Mesenchymal stem cell (in vitro differentiated cells and primary cell): Measurements from ENCODE around the gene COG3.

Experiments
- DNase-seq: peaks from one replicate; pipeline ENCODE4 v3.0.0-alpha.2; 2013
- H2AFZ ChIP-seq: one replicate; pipeline ENCODE4 v1.6.1; 2013; ENCODE audit warnings: low read depth, mild to moderate bottlenecking, control low read depth, inconsistent platforms, low read length, moderate library complexity
- H2AK5ac ChIP-seq: 2 replicates; pipeline ENCODE4 v1.6.1; 2013; ENCODE audit warnings: low read length, moderate library complexity, mild to moderate bottlenecking, inconsistent platforms; ENCODE audit not compliant: severe bottlenecking
- H2BK120ac ChIP-seq: one replicate; pipeline ENCODE4 v1.6.1; 2013; ENCODE audit warnings: low read depth, mild to moderate bottlenecking, inconsistent platforms, low read length, moderate library complexity
- H2BK12ac ChIP-seq, 2 experiments: one replicate each; pipeline ENCODE4 v1.6.1; 2013; ENCODE audit warnings: inconsistent platforms in 2 of 2, low read length in 2 of 2, mild to moderate bottlenecking in 2 of 2, moderate library complexity in 2 of 2, control low read depth in 1 of 2
- H2BK15ac ChIP-seq: one replicate; pipeline ENCODE4 v1.6.1; 2013; ENCODE audit warnings: mild to moderate bottlenecking, low read depth, inconsistent platforms; ENCODE audit not compliant: poor library complexity, severe bottlenecking
- H2BK5ac ChIP-seq: 2 replicates; pipeline ENCODE4 v1.6.1; 2013; ENCODE audit warnings: low read depth, mild to moderate bottlenecking, low read length, control low read depth, inconsistent platforms; ENCODE audit not compliant: poor library complexity, severe bottlenecking
- H3K14ac ChIP-seq, 2 experiments: one replicate each; pipeline ENCODE4 v1.6.1; 2013; ENCODE audit warnings: inconsistent platforms in 2 of 2, low read length in 2 of 2, control low read depth in 1 of 2, mild to moderate bottlenecking in 1 of 2, moderate library complexity in 1 of 2
- H3K18ac ChIP-seq, 2 experiments: one replicate each; pipeline ENCODE4 v1.6.1; 2013; ENCODE audit warnings: inconsistent platforms in 2 of 2, low read length in 2 of 2, control low read depth in 1 of 2, low read depth in 1 of 2, mild to moderate bottlenecking in 1 of 2
- H3K23ac ChIP-seq, 2 experiments: one replicate each; pipeline ENCODE4 v1.6.1; 2013; ENCODE audit warnings: inconsistent platforms in 2 of 2, low read length in 2 of 2, mild to moderate bottlenecking in 2 of 2, moderate library complexity in 2 of 2, control low read depth in 1 of 2
- H3K27ac ChIP-seq: 2 replicates; pipeline ENCODE4 v1.5.1; 2013; ENCODE audit warnings: mild to moderate bottlenecking, moderate library complexity, low read length, control low read depth, inconsistent platforms; ENCODE audit not compliant: poor library complexity, severe bottlenecking
- H3K27me3 ChIP-seq, 2 experiments: 2 replicates each; pipeline versions ENCODE4 v1.6.1 to v1.7.0; 2013; ENCODE audit warnings: low read length in 2 of 2, mild to moderate bottlenecking in 2 of 2, moderate library complexity in 2 of 2, control low read depth in 1 of 2, inconsistent platforms in 1 of 2; ENCODE audit not compliant: control insufficient read depth in 1 of 2, insufficient read depth in 1 of 2
- H3K36me3 ChIP-seq, 2 experiments: 2 replicates each; pipeline versions ENCODE4 v1.6.1 to v1.7.0; 2013; ENCODE audit warnings: low read length in 2 of 2, control low read depth in 1 of 2, inconsistent platforms in 1 of 2, low read depth in 1 of 2, mild to moderate bottlenecking in 1 of 2; ENCODE audit not compliant: insufficient read depth in 2 of 2, control insufficient read depth in 1 of 2
- H3K4ac ChIP-seq, 2 experiments: one replicate each; pipeline ENCODE4 v1.6.1; 2013; ENCODE audit warnings: inconsistent platforms in 2 of 2, low read length in 2 of 2, mild to moderate bottlenecking in 2 of 2, moderate library complexity in 2 of 2, control low read depth in 1 of 2, low read depth in 1 of 2
- H3K4me1 ChIP-seq: 2 replicates; pipeline ENCODE4 v1.6.1; 2013; ENCODE audit warnings: low read depth, low read length, control low read depth; ENCODE audit not compliant: control insufficient read depth, insufficient read depth
- H3K4me2 ChIP-seq: 2 replicates; pipeline ENCODE4 v1.6.1; 2013; ENCODE audit warnings: low read length, mild to moderate bottlenecking, inconsistent platforms; ENCODE audit not compliant: poor library complexity, severe bottlenecking
- H3K4me3 ChIP-seq, 2 experiments: 2 replicates each; pipeline versions ENCODE4 v1.5.1 to v1.7.0; 2013; ENCODE audit warnings: low read length in 2 of 2, mild to moderate bottlenecking in 2 of 2, control low read depth in 1 of 2, low read depth in 1 of 2; ENCODE audit not compliant: insufficient read depth in 1 of 2
- H3K79me1 ChIP-seq: replicated peaks from 2 replicates; pipeline ENCODE4 v1.6.1; 2013; ENCODE audit warnings: mild to moderate bottlenecking, control low read depth, low read length, inconsistent platforms; ENCODE audit not compliant: poor library complexity, severe bottlenecking
- H3K9ac ChIP-seq: 2 replicates; pipeline ENCODE4 v1.7.0; 2013; ENCODE audit warnings: mild to moderate bottlenecking, low read length, moderate library complexity
- H3K9me3 ChIP-seq: 2 replicates; pipeline ENCODE4 v1.7.0; 2013; ENCODE audit warnings: mild to moderate bottlenecking, low read length; ENCODE audit not compliant: control insufficient read depth
- H4K8ac ChIP-seq: one replicate; pipeline ENCODE4 v1.6.1; 2013; ENCODE audit warnings: inconsistent platforms, mild to moderate bottlenecking, low read length, moderate library complexity
- H4K91ac ChIP-seq: one replicate; pipeline ENCODE4 v1.6.1; 2013; ENCODE audit warnings: mild to moderate bottlenecking, low read length, inconsistent platforms
- WGBS: methylation state at CpG from one replicate; pipeline ENCODE4 v1.1.7; 2013; ENCODE audit warnings: mixed read lengths; 5-methylcytosine and 5-hydroxymethylcytosine counted together

COG3 gene

GRCh38 chr13:45472171-45472705 lies 7.5 kb downstream of the COG3 start:
- peaks cover 4 to 17% of the 10 kb centered on the region in 2 experiments for H3K36me3 ChIP-seq
- peaks cover 4% of the 10 kb centered on the region for H3K4me1 ChIP-seq
- no peak overlapping the region for H2BK5ac ChIP-seq
- H3K79me1 ChIP-seq = peaks cover 3% of the 10 kb centered on the region
- no peaks in the 10 kb centered on the region for H3K27me3 ChIP-seq
- H2AK5ac ChIP-seq = no peak overlapping the region
- no peak overlapping the region for H3K18ac ChIP-seq
- H4K91ac ChIP-seq = no peak overlapping the region
- no peak overlapping the region for H2BK120ac ChIP-seq
- H3K9me3 ChIP-seq = no peaks in the 10 kb centered on the region
- no peak overlapping the region for H4K8ac ChIP-seq
- no peak overlapping the region for H2BK15ac ChIP-seq
- no peak overlapping the region for H2BK12ac ChIP-seq
- no peak overlapping the region for H3K23ac ChIP-seq
- H3K4me2 ChIP-seq = no peak overlapping the region
- no peak overlapping the region for H2AFZ ChIP-seq
- DNase-seq = no peak
- H3K4me3 ChIP-seq = no peak overlapping the region
- H3K27ac ChIP-seq = no peak overlapping the region
- H3K14ac ChIP-seq = no peak overlapping the region
- H3K9ac ChIP-seq = no peak overlapping the region
- H3K4ac ChIP-seq = no peak overlapping the region

GRCh38 chr13:45473627-45474026 lies 8.9 kb downstream of the COG3 start:
- no peak overlapping the region for H2BK12ac ChIP-seq
- H3K9me3 ChIP-seq = no peaks in the 10 kb centered on the region
- no peak overlapping the region for H3K27ac ChIP-seq
- H3K4me2 ChIP-seq = no peak overlapping the region
- H3K27me3 ChIP-seq = no peaks in the 10 kb centered on the region
- no CpG with 5 or more reads among the region's 2 CpGs for WGBS
- peaks cover 7 to 19% of the 10 kb centered on the region in 2 experiments for H3K36me3 ChIP-seq
- no peak overlapping the region for H3K9ac ChIP-seq
- H4K8ac ChIP-seq = no peak overlapping the region
- H2BK5ac ChIP-seq = no peak overlapping the region
- H3K4me1 ChIP-seq = peaks cover under 1% of the 10 kb centered on the region
- H2AK5ac ChIP-seq = no peak overlapping the region
- DNase-seq = no peak
- peaks cover 3% of the 10 kb centered on the region for H3K79me1 ChIP-seq
- H2BK15ac ChIP-seq = no peak overlapping the region
- H3K4ac ChIP-seq = no peak overlapping the region
- H3K4me3 ChIP-seq = no peak overlapping the region
- H2AFZ ChIP-seq = peak overlapping the region; percentile 39
- no peak overlapping the region for H3K14ac ChIP-seq
- H2BK120ac ChIP-seq = no peak overlapping the region
- H3K18ac ChIP-seq = no peak overlapping the region
- H3K23ac ChIP-seq = no peak overlapping the region
- H4K91ac ChIP-seq = no peak overlapping the region

- peaks cover 5% of the 10 kb centered on the region for H3K79me1 ChIP-seq
- H3K18ac ChIP-seq = no peak overlapping the region
- no peak overlapping the region for H4K91ac ChIP-seq
- no peak overlapping the region for H2AK5ac ChIP-seq
- no peak overlapping the region for H2AFZ ChIP-seq
- H3K36me3 ChIP-seq = peaks cover 7 to 31% of the 10 kb centered on the region in 2 experiments
- no peaks in the 10 kb centered on the region for H3K4me1 ChIP-seq
- no peaks in the 10 kb centered on the region for H3K27me3 ChIP-seq
- no peak overlapping the region for H2BK12ac ChIP-seq
- H3K4ac ChIP-seq = no peak overlapping the region
- H2BK120ac ChIP-seq = no peak overlapping the region
- no peak overlapping the region for H2BK5ac ChIP-seq
- no peak overlapping the region for H4K8ac ChIP-seq
- DNase-seq = no peak
- no peak overlapping the region for H3K4me3 ChIP-seq
- no peak overlapping the region for H3K14ac ChIP-seq
- no peak overlapping the region for H3K23ac ChIP-seq
- H3K9ac ChIP-seq = no peak overlapping the region
- no peak overlapping the region for H2BK15ac ChIP-seq
- no peaks in the 10 kb centered on the region for H3K9me3 ChIP-seq
- no peak overlapping the region for H3K4me2 ChIP-seq
- no peak overlapping the region for H3K27ac ChIP-seq
- whole genome bisulfite sequencing = 94% methylated on average over 3 of the region's 3 CpGs
Measured at GRCh38 chr13:45474584-45475454, 10.1 kb downstream of the COG3 start.

GRCh38 chr13:45479661-45480060 lies 14.9 kb downstream of the COG3 start:
- no peaks in the 10 kb centered on the region for H3K9me3 ChIP-seq
- DNase-seq = no peak
- no peak overlapping the region for H2AK5ac ChIP-seq
- H3K27me3 ChIP-seq = no peaks in the 10 kb centered on the region
- H3K4me2 ChIP-seq = no peak overlapping the region
- H2BK12ac ChIP-seq = no peak overlapping the region
- H3K79me1 ChIP-seq = peaks cover 5% of the 10 kb centered on the region
- no peak overlapping the region for H2BK5ac ChIP-seq
- H3K4ac ChIP-seq = no peak overlapping the region
- 96% methylated on average over 1 of the region's 2 CpGs for WGBS
- H2BK120ac ChIP-seq = no peak overlapping the region
- H4K8ac ChIP-seq = no peak overlapping the region
- H2AFZ ChIP-seq = no peak overlapping the region
- no peak overlapping the region for H3K14ac ChIP-seq
- no peak overlapping the region for H2BK15ac ChIP-seq
- H3K4me3 ChIP-seq = no peak overlapping the region
- no peak overlapping the region for H4K91ac ChIP-seq
- no peak overlapping the region for H3K23ac ChIP-seq
- H3K27ac ChIP-seq = no peak overlapping the region
- no peak overlapping the region for H3K9ac ChIP-seq
- H3K18ac ChIP-seq = no peak overlapping the region
- H3K36me3 ChIP-seq = peaks cover 6 to 68% of the 10 kb centered on the region in 2 experiments
- no peaks in the 10 kb centered on the region for H3K4me1 ChIP-seq
